ENCODE data around the gene GAS2L2.

GAS2L2 gene

GRCh38 chr17:35748979-35749378, 4.1 kb downstream of the GAS2L2 start:
- Histone ChIP-seq H3K27me3 (ENCODE audit: control insufficient read depth in 5 of 5, insufficient read depth in 4 of 5, low read length in 5 of 5) (peaks cover 0 to 40% (median 26%) of the 10 kb centered on the region in 5 donors), H3K9ac (ENCODE audit: low read length in 5 of 5) (no peak overlapping the region), H3K4me3 (ENCODE audit: low read depth in 1 of 5, low read length in 5 of 5) (no peak overlapping the region), H3K36me3 (ENCODE audit: control insufficient read depth in 5 of 5, insufficient read depth in 5 of 5, low read length in 5 of 5) (no peaks in the 10 kb centered on the region), H3K4me1 (ENCODE audit: control insufficient read depth in 5 of 5, insufficient read depth in 5 of 5, low read length in 5 of 5) (peaks cover 0 to 60% (median 48%) of the 10 kb centered on the region in 5 donors), H3K9me3 (ENCODE audit: control insufficient read depth in 5 of 5, low read length in 5 of 5) (no peaks in the 10 kb centered on the region), H3K27ac (ENCODE audit: low read depth, low read length) (no peak overlapping the region)

DNA sequence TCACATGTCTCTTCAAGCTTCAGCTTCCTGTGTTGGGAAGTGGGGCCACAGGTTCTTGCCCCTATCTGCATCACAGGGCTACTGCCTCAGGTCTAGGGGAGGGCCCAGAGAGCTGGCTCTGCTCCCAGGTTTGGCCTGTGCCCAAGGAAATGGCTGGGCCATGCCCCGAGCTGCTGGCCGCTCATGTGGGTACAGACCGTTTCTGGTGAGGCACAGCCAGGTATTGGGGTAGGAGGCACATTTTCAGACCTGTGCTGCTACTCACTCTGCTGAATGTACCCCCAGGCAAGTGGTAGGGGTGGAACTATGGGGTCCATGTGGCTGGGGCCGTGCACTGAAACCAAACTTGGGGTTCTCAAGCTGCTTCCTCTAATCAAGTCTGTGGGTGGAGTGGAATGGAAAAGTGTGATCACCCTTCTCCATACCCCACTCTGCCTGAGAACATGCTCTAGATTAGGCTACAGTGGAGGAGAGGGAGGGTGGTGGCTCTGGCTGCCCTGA, 4.6 kb downstream of the GAS2L2 start:
- Histone ChIP-seq H3K9ac (ENCODE audit: low read length in 5 of 5) (no peak overlapping the region), H3K36me3 (ENCODE audit: control insufficient read depth in 5 of 5, insufficient read depth in 5 of 5, low read length in 5 of 5) (no peaks in the 10 kb centered on the region), H3K9me3 (ENCODE audit: control insufficient read depth in 5 of 5, low read length in 5 of 5) (no peaks in the 10 kb centered on the region), H3K4me3 (ENCODE audit: low read depth in 1 of 5, low read length in 5 of 5) (no peak overlapping the region), H3K27me3 (ENCODE audit: control insufficient read depth in 5 of 5, insufficient read depth in 4 of 5, low read length in 5 of 5) (peaks cover 0 to 45% (median 26%) of the 10 kb centered on the region in 5 donors), H3K4me1 (ENCODE audit: control insufficient read depth in 5 of 5, insufficient read depth in 5 of 5, low read length in 5 of 5) (peaks cover 0 to 55% (median 42%) of the 10 kb centered on the region in 5 donors), H3K27ac (ENCODE audit: low read depth, low read length) (no peak overlapping the region)

DNA sequence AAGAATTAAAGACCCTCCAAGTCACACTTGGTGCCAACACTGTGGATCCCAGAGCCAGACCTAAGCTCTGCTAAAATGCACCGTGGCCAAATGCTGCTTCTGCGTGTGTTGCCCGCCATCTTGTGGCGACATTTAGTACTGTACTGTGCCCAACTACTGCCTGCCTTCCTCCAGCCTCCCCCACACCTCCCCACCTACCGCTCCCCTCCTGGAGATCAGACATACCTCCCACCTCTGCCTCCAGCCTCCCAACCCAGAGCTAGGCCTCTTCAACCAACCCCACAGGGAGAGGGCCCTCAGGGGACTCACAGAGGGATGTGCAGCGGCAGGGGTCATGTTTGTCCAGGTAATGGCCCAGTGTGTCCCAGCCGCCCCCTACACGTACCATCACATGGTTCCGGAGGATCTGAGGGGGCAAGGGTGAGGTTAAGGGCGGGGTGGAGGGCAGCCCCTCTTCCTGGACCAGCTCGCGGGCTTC, 5.5 kb downstream of the GAS2L2 start:
- no peaks in the 10 kb centered on the region for H3K9me3 ChIP-seq (ENCODE audit: control insufficient read depth in 5 of 5, low read length in 5 of 5)
- H3K27me3 ChIP-seq (ENCODE audit: control insufficient read depth in 5 of 5, insufficient read depth in 4 of 5, low read length in 5 of 5), result peaks cover 0 to 53% (median 30%) of the 10 kb centered on the region in 5 donors
- H3K4me1 ChIP-seq (ENCODE audit: control insufficient read depth in 5 of 5, insufficient read depth in 5 of 5, low read length in 5 of 5), result peaks cover 0 to 46% (median 34%) of the 10 kb centered on the region in 5 donors
- H3K36me3 ChIP-seq (ENCODE audit: control insufficient read depth in 5 of 5, insufficient read depth in 5 of 5, low read length in 5 of 5), result no peaks in the 10 kb centered on the region
- no peak overlapping the region for H3K27ac ChIP-seq (ENCODE audit: low read depth, low read length)
- no peak overlapping the region for H3K4me3 ChIP-seq (ENCODE audit: low read depth in 1 of 5, low read length in 5 of 5)
- H3K9ac ChIP-seq (ENCODE audit: low read length in 5 of 5), result no peak overlapping the region

GRCh38 chr17:35745749-35746320, 7.2 kb downstream of the GAS2L2 start:
- Histone ChIP-seq H3K4me3 (ENCODE audit: low read depth in 1 of 5, low read length in 5 of 5) (no peak overlapping the region), H3K4me1 (ENCODE audit: control insufficient read depth in 5 of 5, insufficient read depth in 5 of 5, low read length in 5 of 5) (peaks cover 0 to 40% (median 27%) of the 10 kb centered on the region in 5 donors), H3K27me3 (ENCODE audit: control insufficient read depth in 5 of 5, insufficient read depth in 4 of 5, low read length in 5 of 5) (peaks cover 3 to 65% (median 41%) of the 10 kb centered on the region in 5 donors), H3K9ac (ENCODE audit: low read length in 5 of 5) (no peak overlapping the region), H3K9me3 (ENCODE audit: control insufficient read depth in 5 of 5, low read length in 5 of 5) (no peaks in the 10 kb centered on the region), H3K27ac (ENCODE audit: low read depth, low read length) (no peak overlapping the region), H3K36me3 (ENCODE audit: control insufficient read depth in 5 of 5, insufficient read depth in 5 of 5, low read length in 5 of 5) (no peaks in the 10 kb centered on the region)

GRCh38 chr17:35745246-35745645, 7.8 kb downstream of the GAS2L2 start:
- H3K27me3 ChIP-seq (ENCODE audit: control insufficient read depth in 5 of 5, insufficient read depth in 4 of 5, low read length in 5 of 5), result peaks cover 4 to 66% (median 40%) of the 10 kb centered on the region in 5 donors
- no peaks in the 10 kb centered on the region for H3K9me3 ChIP-seq (ENCODE audit: control insufficient read depth in 5 of 5, low read length in 5 of 5)
- H3K4me3 ChIP-seq (ENCODE audit: low read depth in 1 of 5, low read length in 5 of 5), result no peak overlapping the region
- peaks cover 0 to 36% (median 21%) of the 10 kb centered on the region in 5 donors for H3K4me1 ChIP-seq (ENCODE audit: control insufficient read depth in 5 of 5, insufficient read depth in 5 of 5, low read length in 5 of 5)
- no peak overlapping the region for H3K9ac ChIP-seq (ENCODE audit: low read length in 5 of 5)
- H3K36me3 ChIP-seq (ENCODE audit: control insufficient read depth in 5 of 5, insufficient read depth in 5 of 5, low read length in 5 of 5), result no peaks in the 10 kb centered on the region
- H3K27ac ChIP-seq (ENCODE audit: low read depth, low read length), result no peak overlapping the region

GRCh38 chr17:35744830-35745229, 8.2 kb downstream of the GAS2L2 start:
- Histone ChIP-seq H3K36me3 (ENCODE audit: control insufficient read depth in 5 of 5, insufficient read depth in 5 of 5, low read length in 5 of 5) (no peaks in the 10 kb centered on the region), H3K4me3 (ENCODE audit: low read depth in 1 of 5, low read length in 5 of 5) (no peak overlapping the region), H3K4me1 (ENCODE audit: control insufficient read depth in 5 of 5, insufficient read depth in 5 of 5, low read length in 5 of 5) (peaks cover 0 to 32% (median 16%) of the 10 kb centered on the region in 5 donors), H3K27me3 (ENCODE audit: control insufficient read depth in 5 of 5, insufficient read depth in 4 of 5, low read length in 5 of 5) (peaks cover 4 to 64% (median 38%) of the 10 kb centered on the region in 5 donors), H3K9ac (ENCODE audit: low read length in 5 of 5) (no peak overlapping the region), H3K27ac (ENCODE audit: low read depth, low read length) (no peak overlapping the region), H3K9me3 (ENCODE audit: control insufficient read depth in 5 of 5, low read length in 5 of 5) (no peaks in the 10 kb centered on the region)

- H3K27ac ChIP-seq (ENCODE audit: low read depth, low read length), result no peak overlapping the region
- no peaks in the 10 kb centered on the region for H3K9me3 ChIP-seq (ENCODE audit: control insufficient read depth in 5 of 5, low read length in 5 of 5)
- H3K27me3 ChIP-seq (ENCODE audit: control insufficient read depth in 5 of 5, insufficient read depth in 4 of 5, low read length in 5 of 5), result peaks cover 4 to 53% (median 28%) of the 10 kb centered on the region in 5 donors
- no peak overlapping the region for H3K9ac ChIP-seq (ENCODE audit: low read length in 5 of 5)
- H3K4me1 ChIP-seq (ENCODE audit: control insufficient read depth in 5 of 5, insufficient read depth in 5 of 5, low read length in 5 of 5), result peaks cover 0 to 25% (median 10%) of the 10 kb centered on the region in 5 donors
- no peak overlapping the region for H3K4me3 ChIP-seq (ENCODE audit: low read depth in 1 of 5, low read length in 5 of 5)
- no peaks in the 10 kb centered on the region for H3K36me3 ChIP-seq (ENCODE audit: control insufficient read depth in 5 of 5, insufficient read depth in 5 of 5, low read length in 5 of 5)
Measured at GRCh38 chr17:35743626-35744328, 9.3 kb downstream of the GAS2L2 start.

DNA sequence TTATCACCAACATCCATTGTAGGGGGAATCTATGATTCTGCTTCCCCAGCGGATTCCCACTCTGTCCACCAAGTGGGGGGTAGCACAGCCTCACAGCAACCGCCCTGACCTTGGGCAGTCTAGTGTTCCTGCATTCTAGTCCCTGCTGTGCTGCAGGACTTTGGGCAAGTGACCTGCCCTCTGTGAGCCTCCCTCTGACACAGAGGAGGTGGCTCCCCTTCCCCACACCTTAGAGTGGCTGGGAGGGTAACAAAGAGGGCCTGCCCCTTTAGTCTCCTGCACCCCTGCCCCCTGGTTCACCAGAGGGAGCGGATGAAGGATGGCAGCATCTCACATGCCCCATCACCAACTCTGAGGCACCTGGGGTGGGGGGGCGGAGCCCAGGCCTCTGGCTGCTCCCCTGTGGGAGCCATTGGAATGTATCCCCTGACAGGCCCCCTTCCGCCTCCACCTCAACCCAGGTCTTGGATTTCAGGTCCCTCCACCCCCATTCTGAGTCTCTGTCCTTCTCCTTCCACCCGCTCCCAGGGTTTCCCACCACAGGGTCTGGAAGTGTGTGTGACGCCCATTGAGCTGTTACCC, 10.1 kb downstream of the GAS2L2 start:
- Histone ChIP-seq H3K9me3 (ENCODE audit: control insufficient read depth in 5 of 5, low read length in 5 of 5) (no peaks in the 10 kb centered on the region), H3K27ac (ENCODE audit: low read depth, low read length) (no peak overlapping the region), H3K27me3 (ENCODE audit: control insufficient read depth in 5 of 5, insufficient read depth in 4 of 5, low read length in 5 of 5) (peaks cover 4 to 45% (median 25%) of the 10 kb centered on the region in 5 donors), H3K9ac (ENCODE audit: low read length in 5 of 5) (no peak overlapping the region), H3K4me1 (ENCODE audit: control insufficient read depth in 5 of 5, insufficient read depth in 5 of 5, low read length in 5 of 5) (peaks cover 0 to 17% (median 9%) of the 10 kb centered on the region in 5 donors), H3K4me3 (ENCODE audit: low read depth in 1 of 5, low read length in 5 of 5) (no peak overlapping the region), H3K36me3 (ENCODE audit: control insufficient read depth in 5 of 5, insufficient read depth in 5 of 5, low read length in 5 of 5) (no peaks in the 10 kb centered on the region)

DNA sequence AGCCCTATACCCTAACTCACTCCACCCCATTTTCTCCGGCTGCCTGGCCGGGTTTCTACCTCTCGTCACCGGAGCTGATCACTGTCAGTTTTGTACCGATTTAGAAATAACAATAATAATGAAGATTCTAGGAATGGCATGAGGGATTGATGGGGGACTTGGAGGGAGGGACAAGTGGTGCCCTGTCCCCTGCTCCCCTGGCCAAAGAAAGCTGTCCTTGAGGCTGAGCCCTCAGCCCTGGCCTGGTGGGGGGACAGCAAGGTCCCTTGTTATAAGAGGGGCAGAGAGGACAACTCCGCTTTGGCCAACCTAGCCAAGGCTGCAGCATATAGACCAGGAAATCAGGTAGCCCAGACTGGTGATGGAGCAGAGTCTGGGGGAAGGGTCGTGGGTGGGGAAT, 10.5 kb downstream of the GAS2L2 start:
- no peaks in the 10 kb centered on the region for H3K9me3 ChIP-seq (ENCODE audit: control insufficient read depth in 5 of 5, low read length in 5 of 5)
- peaks cover 4 to 42% (median 23%) of the 10 kb centered on the region in 5 donors for H3K27me3 ChIP-seq (ENCODE audit: control insufficient read depth in 5 of 5, insufficient read depth in 4 of 5, low read length in 5 of 5)
- H3K4me3 ChIP-seq (ENCODE audit: low read depth in 1 of 5, low read length in 5 of 5), result no peak overlapping the region
- H3K27ac ChIP-seq (ENCODE audit: low read depth, low read length), result no peak overlapping the region
- H3K36me3 ChIP-seq (ENCODE audit: control insufficient read depth in 5 of 5, insufficient read depth in 5 of 5, low read length in 5 of 5), result no peaks in the 10 kb centered on the region
- no peak overlapping the region for H3K9ac ChIP-seq (ENCODE audit: low read length in 5 of 5)
- H3K4me1 ChIP-seq (ENCODE audit: control insufficient read depth in 5 of 5, insufficient read depth in 5 of 5, low read length in 5 of 5), result peaks cover 0 to 13% (median 9%) of the 10 kb centered on the region in 5 donors
